Ovary (tissue), 3 donors: ENCODE results near the gene CALHM3.

Source experiments
- EP300 ChIP-seq: sonication (generic); formaldehyde crosslinking; IDR thresholded peaks from one replicate; pipeline ENCODE4 v1.6.1; 2017; ENCODE audit warnings: antibody characterized with exemption
- POLR2A ChIP-seq: fragments of 450-650 bp; IDR thresholded peaks from one replicate; pipeline ENCODE4 v1.6.1; 2017; ENCODE audit warnings: antibody characterized with exemption, mild to moderate bottlenecking, moderate library complexity
- TF ChIP-seq, protein P1 (sequence below), 3 donors: fragments of 450-650 bp in 2 of 3; fragments of 200-600 bp in 1 of 3; IDR thresholded peaks; one replicate each; pipeline versions ENCODE4 v1.5.1 to v1.8.0; 2016 to 2022; ENCODE audit warnings: antibody characterized with exemption in 3 of 3, mild to moderate bottlenecking in 1 of 3
- donor health status: DM: no; HTN: no; CAD: no.

GRCh38 chr10:103487410-103487708 lies 8.3 kb upstream of the CALHM3 start:
- TF ChIP-seq, protein P1, sequence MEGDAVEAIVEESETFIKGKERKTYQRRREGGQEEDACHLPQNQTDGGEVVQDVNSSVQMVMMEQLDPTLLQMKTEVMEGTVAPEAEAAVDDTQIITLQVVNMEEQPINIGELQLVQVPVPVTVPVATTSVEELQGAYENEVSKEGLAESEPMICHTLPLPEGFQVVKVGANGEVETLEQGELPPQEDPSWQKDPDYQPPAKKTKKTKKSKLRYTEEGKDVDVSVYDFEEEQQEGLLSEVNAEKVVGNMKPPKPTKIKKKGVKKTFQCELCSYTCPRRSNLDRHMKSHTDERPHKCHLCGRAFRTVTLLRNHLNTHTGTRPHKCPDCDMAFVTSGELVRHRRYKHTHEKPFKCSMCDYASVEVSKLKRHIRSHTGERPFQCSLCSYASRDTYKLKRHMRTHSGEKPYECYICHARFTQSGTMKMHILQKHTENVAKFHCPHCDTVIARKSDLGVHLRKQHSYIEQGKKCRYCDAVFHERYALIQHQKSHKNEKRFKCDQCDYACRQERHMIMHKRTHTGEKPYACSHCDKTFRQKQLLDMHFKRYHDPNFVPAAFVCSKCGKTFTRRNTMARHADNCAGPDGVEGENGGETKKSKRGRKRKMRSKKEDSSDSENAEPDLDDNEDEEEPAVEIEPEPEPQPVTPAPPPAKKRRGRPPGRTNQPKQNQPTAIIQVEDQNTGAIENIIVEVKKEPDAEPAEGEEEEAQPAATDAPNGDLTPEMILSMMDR (IDR thresholded peaks at IDR 0.05) = no peak
- no peak for TF ChIP-seq POLR2A
- no peak for TF ChIP-seq EP300
